CD14-positive monocyte (primary cell): Measurements from ENCODE around the gene XPR1. TPM values are rescaled to one million over a fixed set of nuclear protein-coding genes. Genes with fewer than 3 reads are reported as not detected.

Experiments
- DNase-seq, 3 donors: peaks; one replicate each; pipeline ENCODE4 v3.0.0-alpha.2; 2011 to 2022
- H2AFZ ChIP-seq: 2 replicates; pipeline ENCODE4 v1.6.0; 2012; ENCODE audit warnings: mild to moderate bottlenecking, low read depth, low read length, inconsistent platforms; ENCODE audit not compliant: insufficient read depth, poor library complexity, severe bottlenecking
- H3K27ac ChIP-seq, 2 donors: 1 replicate in 1 of 2; 2 replicates in 1 of 2; pipeline ENCODE4 v1.5.1; 2012 to 2013; ENCODE audit warnings: low read length in 2 of 2, control low read depth in 1 of 2, inconsistent platforms in 1 of 2, low read depth in 1 of 2, mild to moderate bottlenecking in 1 of 2
- H3K27me3 ChIP-seq, 2 donors: one replicate each; pipeline versions ENCODE4 v1.6.0 to v1.6.1; 2011 to 2013; ENCODE audit warnings: low read length in 2 of 2; ENCODE audit not compliant: control insufficient read depth in 2 of 2, insufficient read depth in 2 of 2
- H3K36me3 ChIP-seq, 2 donors: replicated peaks in 1 of 2; 1 replicate in 1 of 2; 2 replicates in 1 of 2; pipeline versions ENCODE4 v1.5.1 to v1.6.1; 2012 to 2013; ENCODE audit warnings: low read length in 2 of 2, control low read depth in 1 of 2, inconsistent platforms in 1 of 2, mild to moderate bottlenecking in 1 of 2; ENCODE audit not compliant: insufficient read depth in 2 of 2, control insufficient read depth in 1 of 2
- H3K4me1 ChIP-seq, 2 donors: 1 replicate in 1 of 2; 2 replicates in 1 of 2; pipeline versions ENCODE4 v1.5.1 to v1.6.1; 2012 to 2013; ENCODE audit warnings: low read length in 2 of 2, control low read depth in 1 of 2, inconsistent platforms in 1 of 2, mild to moderate bottlenecking in 1 of 2, moderate library complexity in 1 of 2; ENCODE audit not compliant: insufficient read depth in 2 of 2, control insufficient read depth in 1 of 2
- H3K4me2 ChIP-seq: replicated peaks from 2 replicates; pipeline ENCODE3; 2012; ENCODE audit warnings: low read length, moderate library complexity, mild to moderate bottlenecking; ENCODE audit not compliant: poor library complexity, severe bottlenecking; ENCODE audit errors: extremely low read depth
- H3K4me3 ChIP-seq, 3 experiments: fragments of 200-600 bp in 1 of 3; sonication (generic) in 1 of 3; replicated peaks in 1 of 3; 1 replicate in 2 of 3; 2 replicates in 1 of 3; pipeline ENCODE4 v1.5.1; 2011 to 2013; ENCODE audit warnings: low read length in 3 of 3, mild to moderate bottlenecking in 3 of 3, control low read depth in 2 of 3, low read depth in 2 of 3, inconsistent platforms in 1 of 3, moderate library complexity in 1 of 3
- H3K79me2 ChIP-seq: 2 replicates; pipeline ENCODE4 v1.6.0; 2012; ENCODE audit warnings: mild to moderate bottlenecking, control low read depth, inconsistent platforms, low read length, moderate library complexity; ENCODE audit not compliant: insufficient read depth
- H3K9ac ChIP-seq: 2 replicates; pipeline ENCODE4 v1.6.0; 2017; ENCODE audit warnings: low read length, mild to moderate bottlenecking; ENCODE audit not compliant: insufficient read depth, poor library complexity, severe bottlenecking
- H3K9me3 ChIP-seq, 2 donors: replicated peaks in 1 of 2; 1 replicate in 1 of 2; 2 replicates in 1 of 2; pipeline versions ENCODE4 v1.5.1 to v1.6.1; 2012 to 2013; ENCODE audit warnings: low read length in 2 of 2, control low read depth in 1 of 2; ENCODE audit not compliant: control insufficient read depth in 1 of 2, insufficient read depth in 1 of 2
- H4K20me1 ChIP-seq: 2 replicates; pipeline ENCODE4 v1.6.0; 2012; ENCODE audit warnings: mild to moderate bottlenecking, low read length, control low read depth, moderate library complexity; ENCODE audit not compliant: insufficient read depth
- H3K27ac Mint-ChIP-seq, 7 donors: one replicate each; pipeline ENCODE4 v1.8.0; 2020; ENCODE audit warnings: mild to moderate bottlenecking in 7 of 7, mixed read lengths in 7 of 7, moderate library complexity in 6 of 7, inconsistent platforms in 2 of 7
- H3K27me3 Mint-ChIP-seq, 3 donors: one replicate each; pipeline ENCODE4 v1.8.0; 2021 to 2022; ENCODE audit warnings: low read depth in 3 of 3, mild to moderate bottlenecking in 3 of 3, mixed read lengths in 3 of 3, moderate library complexity in 3 of 3, inconsistent platforms in 1 of 3
- H3K36me3 Mint-ChIP-seq, 2 donors: one replicate each; pipeline ENCODE4 v1.8.0; 2020; ENCODE audit warnings: mixed read lengths in 2 of 2, inconsistent platforms in 1 of 2, mild to moderate bottlenecking in 1 of 2
- H3K4me1 Mint-ChIP-seq: one replicate; pipeline ENCODE4 v1.8.0; 2020; ENCODE audit warnings: mild to moderate bottlenecking, mixed read lengths
- H3K4me3 Mint-ChIP-seq, 2 donors: one replicate each; pipeline ENCODE4 v1.8.0; 2020; ENCODE audit warnings: mild to moderate bottlenecking in 2 of 2, mixed read lengths in 2 of 2, moderate library complexity in 1 of 2
- H3K9me3 Mint-ChIP-seq, 7 donors: one replicate each; pipeline ENCODE4 v1.8.0; 2020 to 2022; ENCODE audit warnings: mixed read lengths in 7 of 7, mild to moderate bottlenecking in 6 of 7, moderate library complexity in 6 of 7, inconsistent platforms in 2 of 7
- WGBS: methylation state at CpG from one replicate; pipeline ENCODE4 v1.1.5; 2013; ENCODE audit warnings: missing lambda C conversion rate; ENCODE audit not compliant: insufficient coverage; 5-methylcytosine and 5-hydroxymethylcytosine counted together
- intact Hi-C, 2 donors: fragments of 100-400 bp; cut with micrococcal nuclease; formaldehyde crosslinking; loops; one replicate each; pipeline versions ENCODE4 v1.15.0 to v1.15.1; 2023
- polyA plus RNA-seq, 3 donors: library from polyadenylated mRNA; depleted of rRNA in 1 of 3; unstranded in 2 of 3; stranded (reverse) in 1 of 3; fragments of 300-500 nt in 2 of 3; fragments of >200 nt in 1 of 3; fragmentation: Illumina TruSeq in 2 of 3; gene quantifications; 1 replicate in 2 of 3; 2 replicates in 1 of 3; pipeline ENCODE4 v1.2.3, GENCODE V29; 2012 to 2021
- TF ChIP-seq, protein P1 (sequence below): fragments of 200-600 bp; IDR thresholded peaks from one replicate; pipeline ENCODE4 v1.8.0; 2022; ENCODE audit warnings: antibody characterized with exemption, mild to moderate bottlenecking

Gene XPR1
- polyA plus RNA-seq, 3 donors: 4.7 to 12.5 (median 8.7) TPM

DNA sequence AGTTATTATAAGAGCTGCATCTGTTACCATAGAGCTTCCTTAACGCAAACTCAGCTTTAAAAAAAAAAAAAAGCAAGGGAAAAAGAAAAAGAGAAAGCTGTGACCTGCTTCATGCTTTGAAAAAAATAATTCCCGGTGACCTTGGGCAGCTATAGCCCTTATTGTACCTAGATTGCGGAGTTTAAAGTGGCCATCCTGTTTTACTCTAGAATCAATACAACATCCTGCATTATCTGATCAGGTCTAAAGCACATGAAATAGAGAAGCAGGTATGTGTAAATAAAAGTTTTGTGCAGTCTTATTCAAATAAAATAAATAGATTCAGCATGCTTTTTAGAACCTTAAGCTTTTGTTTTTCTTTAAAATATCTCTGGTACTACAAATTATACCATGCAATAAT, 154.1 kb downstream of the XPR1 start:
- no peaks in the 10 kb centered on the region for H3K79me2 ChIP-seq
- Mint-ChIP-seq H3K36me3 (peaks cover 15 to 18% of the 10 kb centered on the region in 2 donors), H3K4me1 (no peaks in the 10 kb centered on the region), H3K9me3 (no peaks in the 10 kb centered on the region), H3K27ac (no peak overlapping the region), H3K4me3 (no peak overlapping the region), H3K27me3 (no peaks in the 10 kb centered on the region)
- TF ChIP-seq, protein P1, sequence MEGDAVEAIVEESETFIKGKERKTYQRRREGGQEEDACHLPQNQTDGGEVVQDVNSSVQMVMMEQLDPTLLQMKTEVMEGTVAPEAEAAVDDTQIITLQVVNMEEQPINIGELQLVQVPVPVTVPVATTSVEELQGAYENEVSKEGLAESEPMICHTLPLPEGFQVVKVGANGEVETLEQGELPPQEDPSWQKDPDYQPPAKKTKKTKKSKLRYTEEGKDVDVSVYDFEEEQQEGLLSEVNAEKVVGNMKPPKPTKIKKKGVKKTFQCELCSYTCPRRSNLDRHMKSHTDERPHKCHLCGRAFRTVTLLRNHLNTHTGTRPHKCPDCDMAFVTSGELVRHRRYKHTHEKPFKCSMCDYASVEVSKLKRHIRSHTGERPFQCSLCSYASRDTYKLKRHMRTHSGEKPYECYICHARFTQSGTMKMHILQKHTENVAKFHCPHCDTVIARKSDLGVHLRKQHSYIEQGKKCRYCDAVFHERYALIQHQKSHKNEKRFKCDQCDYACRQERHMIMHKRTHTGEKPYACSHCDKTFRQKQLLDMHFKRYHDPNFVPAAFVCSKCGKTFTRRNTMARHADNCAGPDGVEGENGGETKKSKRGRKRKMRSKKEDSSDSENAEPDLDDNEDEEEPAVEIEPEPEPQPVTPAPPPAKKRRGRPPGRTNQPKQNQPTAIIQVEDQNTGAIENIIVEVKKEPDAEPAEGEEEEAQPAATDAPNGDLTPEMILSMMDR: no peak
- no peak overlapping the region for H3K4me2 ChIP-seq
- no peak for DNase-seq
- H3K4me1 ChIP-seq: no peaks in the 10 kb centered on the region
- H3K9ac ChIP-seq: no peak overlapping the region
- intact Hi-C loops: no loop called here
- no CpG with 5 or more reads among the region's 3 CpGs for WGBS
- H3K4me3 ChIP-seq: no peak overlapping the region
- no peak overlapping the region for H3K27ac ChIP-seq
- no peak overlapping the region for H2AFZ ChIP-seq
- H3K36me3 ChIP-seq: peaks cover 0 to 4% of the 10 kb centered on the region in 2 donors
- no peaks in the 10 kb centered on the region for H3K9me3 ChIP-seq
- H3K27me3 ChIP-seq: no peaks in the 10 kb centered on the region
- H4K20me1 ChIP-seq: peaks cover 8% of the 10 kb centered on the region

DNA sequence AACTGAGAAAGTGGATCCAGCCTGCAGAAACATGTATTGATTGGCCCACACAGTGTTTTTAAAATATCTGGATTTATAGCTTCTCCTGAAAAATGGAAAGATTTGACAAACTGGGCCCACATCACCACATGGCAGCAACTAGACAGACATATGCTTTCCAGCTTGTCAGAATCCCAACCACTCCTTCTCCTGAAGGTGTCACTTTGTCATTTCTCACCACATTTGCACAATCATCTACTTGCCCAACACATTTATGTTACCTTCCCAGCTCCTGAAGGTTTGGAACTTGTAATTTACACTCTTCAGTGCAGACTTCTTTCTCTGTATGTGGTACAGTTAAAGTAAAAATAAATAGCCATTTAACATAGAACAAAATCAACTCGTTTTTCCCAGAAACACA, 154.8 kb downstream of the XPR1 start:
- Mint-ChIP-seq H3K4me1 (no peaks in the 10 kb centered on the region), H3K9me3 (no peaks in the 10 kb centered on the region), H3K36me3 (peaks cover 15 to 18% of the 10 kb centered on the region in 2 donors), H3K27me3 (no peaks in the 10 kb centered on the region), H3K4me3 (no peak overlapping the region), H3K27ac (peak overlapping the region in 1 of 7 donors; percentile 24)
- Histone ChIP-seq H3K4me3 (no peak overlapping the region), H3K36me3 (peaks cover 0 to 4% of the 10 kb centered on the region in 2 donors), H3K27ac (no peak overlapping the region), H3K79me2 (no peaks in the 10 kb centered on the region), H2AFZ (no peak overlapping the region), H3K27me3 (no peaks in the 10 kb centered on the region), H3K9me3 (no peaks in the 10 kb centered on the region), H3K4me1 (no peaks in the 10 kb centered on the region), H4K20me1 (peaks cover 8% of the 10 kb centered on the region), H3K4me2 (no peak overlapping the region), H3K9ac (no peak overlapping the region)
- intact Hi-C loops: no loop called here
- TF ChIP-seq, protein P1: no peak
- WGBS: no CpG with 5 or more reads among the region's 1 CpG
- no peak for DNase-seq
